IMR-90 (cell line): ENCODE results near the gene ERV3-1. TPM values are rescaled to one million over a fixed set of nuclear protein-coding genes. Genes with fewer than 3 reads are reported as not detected.
"Not testable (repeated sequence)": the region's sequence is repeated elsewhere in the genome, so short reads cannot be mapped to it uniquely, and the experiment has no call there.

Experiments
- ATAC-seq: fragments of 200-7000 bp; cut with Tn5 transposase; 2 replicates; pipeline ENCODE4 v1.9.1; 2020; ENCODE audit warnings: low read depth, mild to moderate bottlenecking, moderate library complexity
- BruUV-seq: library from RNA; stranded (reverse); fragments of 400-500 nt; replicated peaks from 2 replicates; lab custom pipeline; 2021; lab: Mats Ljungman, UMichigan
- CTCF ChIA-PET: fragments of 300-600 bp; formaldehyde crosslinking; extraction: SDS; loops from one replicate; lab custom pipeline; 2021; ENCODE audit warnings: antibody characterized with exemption; lab: Yijun Ruan, JAX
- POLR2A ChIA-PET: fragments of 300-600 bp; sonication (Branson Sonifier 250); formaldehyde crosslinking; loops from one replicate; lab custom pipeline; 2022; ENCODE audit warnings: antibody characterized with exemption; ENCODE audit not compliant: unreplicated experiment; lab: Charles Lee
- DNase-seq: peaks from one replicate; pipeline ENCODE4 v3.0.0; 2013
- H2AFZ ChIP-seq: replicated peaks from 2 replicates; pipeline ENCODE3; 2013; ENCODE audit warnings: low read length, mild to moderate bottlenecking; ENCODE audit not compliant: poor library complexity
- H2AK5ac ChIP-seq: 2 replicates; pipeline ENCODE4 v1.6.1; 2013; ENCODE audit warnings: low read depth, low read length, inconsistent platforms
- H2AK9ac ChIP-seq: replicated peaks from 2 replicates; pipeline ENCODE3; 2013; ENCODE audit warnings: mild to moderate bottlenecking, low read depth, low read length, moderate library complexity; ENCODE audit not compliant: poor library complexity
- H2BK120ac ChIP-seq: 2 replicates; pipeline ENCODE4 v1.6.1; 2013; ENCODE audit warnings: low read depth, low read length, inconsistent platforms
- H2BK15ac ChIP-seq: 3 replicates; pipeline ENCODE4 v1.6.1; 2013; ENCODE audit warnings: low read depth, low read length, inconsistent platforms
- H2BK20ac ChIP-seq: 2 replicates; pipeline ENCODE4 v1.6.1; 2013; ENCODE audit warnings: low read depth, mild to moderate bottlenecking, inconsistent platforms, low read length, moderate library complexity
- H2BK5ac ChIP-seq: 2 replicates; pipeline ENCODE4 v1.6.1; 2013; ENCODE audit warnings: mild to moderate bottlenecking, low read depth, low read length, inconsistent platforms; ENCODE audit not compliant: poor library complexity, severe bottlenecking
- H3K14ac ChIP-seq: replicated peaks from 2 replicates; pipeline ENCODE4 v1.6.1; 2013; ENCODE audit warnings: low read depth, low read length, inconsistent platforms
- H3K18ac ChIP-seq: 2 replicates; pipeline ENCODE4 v1.6.1; 2013; ENCODE audit warnings: low read depth, low read length, control low read depth
- H3K23ac ChIP-seq: 2 replicates; pipeline ENCODE4 v1.6.1; 2013; ENCODE audit warnings: low read depth, low read length, inconsistent platforms
- H3K27ac ChIP-seq: 2 replicates; pipeline ENCODE4 v1.5.1; 2013; ENCODE audit warnings: mild to moderate bottlenecking, control low read depth, low read length; ENCODE audit not compliant: insufficient read depth
- H3K27me3 ChIP-seq: 2 replicates; pipeline ENCODE4 v1.6.1; 2013; ENCODE audit warnings: low read length; ENCODE audit not compliant: control insufficient read depth, insufficient read depth
- H3K36me3 ChIP-seq: 2 replicates; pipeline ENCODE4 v1.6.1; 2013; ENCODE audit warnings: low read length, mixed read lengths; ENCODE audit not compliant: control insufficient read depth, insufficient read depth
- H3K4ac ChIP-seq: 2 replicates; pipeline ENCODE4 v1.6.1; 2013; ENCODE audit warnings: low read depth, low read length, inconsistent platforms
- H3K4me1 ChIP-seq: 2 replicates; pipeline ENCODE4 v1.6.1; 2013; ENCODE audit warnings: low read length, mixed read lengths; ENCODE audit not compliant: control insufficient read depth, insufficient read depth
- H3K4me2 ChIP-seq: 2 replicates; pipeline ENCODE4 v1.6.1; 2013; ENCODE audit warnings: low read depth, mild to moderate bottlenecking, control low read depth, low read length, moderate library complexity
- H3K4me3 ChIP-seq: 2 replicates; pipeline ENCODE4 v1.5.1; 2013; ENCODE audit warnings: low read depth, mild to moderate bottlenecking, control low read depth, low read length, moderate library complexity; ENCODE audit not compliant: insufficient read depth
- H3K56ac ChIP-seq: 2 replicates; pipeline ENCODE4 v1.6.1; 2013; ENCODE audit warnings: low read length, inconsistent platforms; ENCODE audit not compliant: insufficient read depth; ENCODE audit errors: extremely low read depth
- H3K79me1 ChIP-seq, 2 experiments: 2 replicates each; pipeline ENCODE4 v1.6.1; 2013; ENCODE audit warnings: low read length in 2 of 2, inconsistent platforms in 1 of 2, low read depth in 1 of 2
- H3K9ac ChIP-seq: 2 replicates; pipeline ENCODE4 v1.6.1; 2013; ENCODE audit warnings: low read depth, low read length, control low read depth
- H3K9me1 ChIP-seq: 2 replicates; pipeline ENCODE4 v1.6.1; 2013; ENCODE audit warnings: low read length, inconsistent platforms; ENCODE audit not compliant: insufficient read depth
- H3K9me3 ChIP-seq: 2 replicates; pipeline ENCODE4 v1.6.1; 2013; ENCODE audit warnings: low read length; ENCODE audit not compliant: control insufficient read depth, insufficient read depth
- H4K20me1 ChIP-seq: 2 replicates; pipeline ENCODE4 v1.6.1; 2013; ENCODE audit warnings: low read length, inconsistent platforms; ENCODE audit not compliant: insufficient read depth
- H4K5ac ChIP-seq: 2 replicates; pipeline ENCODE4 v1.6.1; 2013; ENCODE audit warnings: mild to moderate bottlenecking, low read depth, low read length, control low read depth
- H4K8ac ChIP-seq, 2 experiments: 2 replicates each; pipeline ENCODE4 v1.6.1; 2013; ENCODE audit warnings: low read depth in 2 of 2, low read length in 2 of 2, control low read depth in 1 of 2, inconsistent platforms in 1 of 2
- H4K91ac ChIP-seq: 2 replicates; pipeline ENCODE4 v1.6.1; 2013; ENCODE audit warnings: low read depth, low read length, inconsistent platforms; ENCODE audit not compliant: insufficient read depth
- WGBS, 2 experiments: methylation state at CpG; one replicate each; pipeline versions ENCODE4 v1.1.5 to v1.1.7; 2013; ENCODE audit warnings: missing lambda C conversion rate in 2 of 2; ENCODE audit not compliant: insufficient read length in 1 of 2; ENCODE audit errors: extremely low coverage in 2 of 2; 5-methylcytosine and 5-hydroxymethylcytosine counted together
- dilution Hi-C: fragments of 300-500 bp; cut with HindIII; formaldehyde crosslinking; loops from one replicate; pipeline ENCODE4 v1.14.3; 2018; ENCODE audit warnings: low sequenced_read_pairs; ENCODE audit not compliant: unreplicated experiment
- in situ Hi-C: fragments of 300-500 bp; cut with MboI; formaldehyde crosslinking; loops from 3 replicates; pipeline ENCODE4 v1.14.3; 2019; ENCODE audit warnings: low sequenced_read_pairs, inconsistent platforms, mixed read lengths
- intact Hi-C: fragments of 100-400 bp; cut with micrococcal nuclease; formaldehyde crosslinking; loops from 2 replicates; pipeline ENCODE4 v1.10.0; 2022
- polyA plus RNA-seq, 3 experiments: library from polyadenylated mRNA; depleted of rRNA; stranded (reverse); fragments of >200 nt; gene quantifications; 2 replicates each; pipeline ENCODE4 v1.2.3, GENCODE V29; 2012; ENCODE audit warnings: low replicate concordance in 1 of 3
- total RNA-seq: library from RNA; depleted of rRNA; stranded (reverse); fragments of >200 nt; gene quantifications from 2 replicates; pipeline ENCODE4 v1.2.3, GENCODE V29; 2012

The ERV3-1 gene
- total and polyA plus RNA-seq, 2 of the 4 experiments (the other 2 are of a cell fraction) = 7.0 to 11.8 TPM

- H3K27ac ChIP-seq, POLR2A ChIA-PET, H2BK20ac ChIP-seq, H3K4me2 ChIP-seq, H3K56ac ChIP-seq, DNase-seq, H2AK9ac ChIP-seq, H4K20me1 ChIP-seq, H3K18ac ChIP-seq, H3K14ac ChIP-seq, H4K91ac ChIP-seq, H3K36me3 ChIP-seq, H3K4me1 ChIP-seq, H3K23ac ChIP-seq, H2AFZ ChIP-seq, H3K79me1 ChIP-seq, H3K27me3 ChIP-seq, H3K4ac ChIP-seq, H4K8ac ChIP-seq, BruUV-seq, H4K5ac ChIP-seq, intact Hi-C loops, H2BK5ac ChIP-seq, H3K9ac ChIP-seq, H2AK5ac ChIP-seq, CTCF ChIA-PET, H2BK120ac ChIP-seq, in situ Hi-C loops, H3K9me3 ChIP-seq, dilution Hi-C loops, H2BK15ac ChIP-seq, H3K4me3 ChIP-seq, H3K9me1 ChIP-seq: not testable (repeated sequence)
- WGBS, 2 experiments = no CpG with 5 or more reads among the region's 3 CpGs
- peak; percentile 42; the same call in 1 of the 2 replicates for ATAC-seq
Measured at GRCh38 chr7:65020978-65021377, 14.5 kb upstream of the ERV3-1 start.

- in situ Hi-C loops, H3K27me3 ChIP-seq, ATAC-seq, H3K4me3 ChIP-seq, dilution Hi-C loops, H2BK5ac ChIP-seq, H4K20me1 ChIP-seq, H3K56ac ChIP-seq, H3K9me1 ChIP-seq, H2AK5ac ChIP-seq, H3K23ac ChIP-seq, H3K18ac ChIP-seq, H2BK120ac ChIP-seq, H4K5ac ChIP-seq, POLR2A ChIA-PET, BruUV-seq, DNase-seq, H4K91ac ChIP-seq, H2BK20ac ChIP-seq, H3K14ac ChIP-seq, intact Hi-C loops, H2AFZ ChIP-seq, H3K79me1 ChIP-seq, H3K27ac ChIP-seq, H3K9me3 ChIP-seq, H2BK15ac ChIP-seq, H2AK9ac ChIP-seq, CTCF ChIA-PET, H3K36me3 ChIP-seq, H3K4me2 ChIP-seq, H3K4ac ChIP-seq, H3K9ac ChIP-seq, H4K8ac ChIP-seq, H3K4me1 ChIP-seq: not testable (repeated sequence)
- no CpG with 5 or more reads among the region's 7 CpGs for WGBS, 2 experiments
Measured at GRCh38 chr7:65009881-65010280, 3.4 kb upstream of the ERV3-1 start.
